Measurements from ENCODE around the gene SLIT3. TPM values are rescaled to one million over a fixed set of nuclear protein-coding genes. Genes with fewer than 3 reads are reported as not detected.

SLIT3 gene
- total RNA-seq, 1 experiment from 2014 or later = 0.92 TPM

GRCh38 chr5:169025491-169025890 is 275.4 kb downstream of the SLIT3 start:
- no peaks in the 10 kb centered on the region for H3K23me2 ChIP-seq (ENCODE audit: insufficient read length, low read depth, low read length, poor library complexity, severe bottlenecking)
- no peak overlapping the region for H3K4me2 ChIP-seq (ENCODE audit: insufficient read depth, insufficient read length, low read length)
- Mint-ChIP-seq H3K36me3 (ENCODE audit: insufficient read depth in 1 of 3, low read depth in 3 of 3) (no peaks in the 10 kb centered on the region), H3K27ac (no peak overlapping the region), H3K4me3 (no peak overlapping the region), H3K27me3 (ENCODE audit: low read depth) (peaks cover 26% of the 10 kb centered on the region), H3K9me3 (no peaks in the 10 kb centered on the region), H3K4me1 (peaks cover 25 to 27% of the 10 kb centered on the region in 2 experiments)
- H2BK12ac ChIP-seq (ENCODE audit: insufficient read length, low read depth, low read length) = no peak overlapping the region
- H2BK20ac ChIP-seq (ENCODE audit: low read depth, low read length, poor library complexity, severe bottlenecking) = no peak overlapping the region
- no peak overlapping the region for H3K56ac ChIP-seq (ENCODE audit: insufficient read length, low read depth, low read length)
- no peak overlapping the region for H2BK120ac ChIP-seq (ENCODE audit: low read depth, low read length, poor library complexity, severe bottlenecking)
- H3K9me3 ChIP-seq (ENCODE audit: control insufficient read depth, low read depth, low read length) = no peaks in the 10 kb centered on the region
- WGBS (ENCODE audit: extremely low coverage, insufficient read length, low lambda C conversion rate) = no CpG with 5 or more reads among the region's 1 CpG
- no peaks in the 10 kb centered on the region for H3K79me1 ChIP-seq (ENCODE audit: insufficient read depth, low read depth, low read length, poor library complexity, severe bottlenecking)
- no peaks in the 10 kb centered on the region for H3K27me3 ChIP-seq (ENCODE audit: insufficient read depth, low read length)
- H3K14ac ChIP-seq (ENCODE audit: insufficient read depth, low read length) = no peak overlapping the region
- no peak overlapping the region for H4K8ac ChIP-seq (replicated peaks; ENCODE audit: insufficient read length, low read depth, low read length)
- H3K4me1 ChIP-seq (ENCODE audit: insufficient read depth, low read length) = peaks cover 5% of the 10 kb centered on the region; the same call in 1 of the 2 replicates
- H2BK5ac ChIP-seq (ENCODE audit: insufficient read length, low read length) = no peak overlapping the region
- no peak overlapping the region for H3K9ac ChIP-seq (ENCODE audit: extremely low read depth, insufficient read length, low read length)
- H3K27ac ChIP-seq (ENCODE audit: insufficient read length, low read depth, low read length) = no peak overlapping the region
- H3K23ac ChIP-seq (ENCODE audit: insufficient read length, low read depth, low read length) = no peak overlapping the region
- no peak overlapping the region for H3K18ac ChIP-seq (ENCODE audit: insufficient read length, low read depth, low read length)
- no peaks in the 10 kb centered on the region for H3K79me2 ChIP-seq (ENCODE audit: insufficient read depth, low read length)
- no peak overlapping the region for H2BK15ac ChIP-seq (ENCODE audit: low read depth, low read length)
- H2AFZ ChIP-seq (ENCODE audit: low read length) = no peak overlapping the region
- no peak overlapping the region for H3T11ph ChIP-seq (ENCODE audit: low read length)
- no peak overlapping the region for H3K4ac ChIP-seq (ENCODE audit: low read depth, low read length)
- H4K91ac ChIP-seq (ENCODE audit: insufficient read length, low read depth, low read length) = no peak overlapping the region
- no peak for TF ChIP-seq CTCF (conservative IDR thresholded peaks at IDR 0.05)
- DNase-seq = no peak
- H2AK5ac ChIP-seq (ENCODE audit: insufficient read length, low read length) = no peak overlapping the region
- H4K5ac ChIP-seq (ENCODE audit: insufficient read length, low read depth, low read length) = no peak overlapping the region
- no peaks in the 10 kb centered on the region for H4K20me1 ChIP-seq (ENCODE audit: control insufficient read depth, insufficient read depth, insufficient read length)
